CD1c-positive myeloid dendritic cell (primary cell): ENCODE results near the gene RALGAPA1.
"Not testable (repeated sequence)": the region's sequence is repeated elsewhere in the genome, so short reads cannot be mapped to it uniquely, and the experiment has no call there.

ENCODE experiments used
- DNase-seq: peaks from one replicate; pipeline ENCODE4 v3.0.0-alpha.2; 2016; ENCODE audit errors: extremely low spot score

The RALGAPA1 gene

GRCh38 chr14:35766036-35766699 lies 42.9 kb downstream of the RALGAPA1 start:
- DNase-seq: no peak

- no peak for DNase-seq
These were observed 47.2 kb downstream of the RALGAPA1 start for GRCh38 chr14:35761922-35762321.

- no peak for DNase-seq
These were observed 49.0 kb downstream of the RALGAPA1 start for GRCh38 chr14:35760143-35760542.

GRCh38 chr14:35758523-35759129 lies 50.5 kb downstream of the RALGAPA1 start:
- DNase-seq: no peak

GRCh38 chr14:35754671-35755070 lies 54.4 kb downstream of the RALGAPA1 start:
- DNase-seq: no peak

- DNase-seq: no peak
These were observed 56.7 kb downstream of the RALGAPA1 start for GRCh38 chr14:35752380-35752779.

GRCh38 chr14:35750202-35750904 lies 58.7 kb downstream of the RALGAPA1 start:
- DNase-seq: no peak

- DNase-seq: no peak
These were observed 61.7 kb downstream of the RALGAPA1 start for GRCh38 chr14:35747379-35747778.

GRCh38 chr14:35742442-35742841 lies 66.7 kb downstream of the RALGAPA1 start:
- DNase-seq: no peak

- DNase-seq: no peak
These were observed 67.1 kb downstream of the RALGAPA1 start for GRCh38 chr14:35742032-35742371.

GRCh38 chr14:35741345-35742031 lies 67.6 kb downstream of the RALGAPA1 start:
- no peak for DNase-seq

GRCh38 chr14:35740215-35740614 lies 68.9 kb downstream of the RALGAPA1 start:
- no peak for DNase-seq

GRCh38 chr14:35735163-35735562 lies 73.9 kb downstream of the RALGAPA1 start:
- not testable (repeated sequence) for DNase-seq

- not testable (repeated sequence) for DNase-seq
These were observed 75.6 kb downstream of the RALGAPA1 start for GRCh38 chr14:35733510-35733909.

GRCh38 chr14:35730871-35731270 lies 78.2 kb downstream of the RALGAPA1 start:
- no peak for DNase-seq

GRCh38 chr14:35727764-35728163 lies 81.3 kb downstream of the RALGAPA1 start:
- no peak for DNase-seq

GRCh38 chr14:35725930-35726329 lies 83.2 kb downstream of the RALGAPA1 start:
- DNase-seq: no peak

GRCh38 chr14:35715079-35715478 lies 94.0 kb downstream of the RALGAPA1 start:
- no peak for DNase-seq

- DNase-seq: no peak
These were observed 96.6 kb downstream of the RALGAPA1 start for GRCh38 chr14:35712466-35712865.

GRCh38 chr14:35708062-35708461 lies 101.0 kb downstream of the RALGAPA1 start:
- no peak for DNase-seq

- DNase-seq: no peak
These were observed 103.5 kb downstream of the RALGAPA1 start for GRCh38 chr14:35705636-35706035.

- DNase-seq: no peak
These were observed 104.2 kb downstream of the RALGAPA1 start for GRCh38 chr14:35704793-35705493.
